H9 (cell line): Measurements from ENCODE around the gene LY6G5B. TPM values are rescaled to one million over a fixed set of nuclear protein-coding genes. Genes with fewer than 3 reads are reported as not detected.

Source experiments
- DNase-seq: peaks from one replicate; pipeline ENCODE4 v3.0.0-alpha.2; 2017
- H2AFZ ChIP-seq: one replicate; pipeline ENCODE4 v1.6.1; 2013; ENCODE audit warnings: mild to moderate bottlenecking, low read length, control low read depth, moderate library complexity
- H2AK5ac ChIP-seq: 2 replicates; pipeline ENCODE4 v1.6.1; 2013; ENCODE audit warnings: low read length, control low read depth, mixed read lengths; ENCODE audit not compliant: insufficient read length
- H2BK120ac ChIP-seq: one replicate; pipeline ENCODE4 v1.6.1; 2013; ENCODE audit warnings: low read depth, mild to moderate bottlenecking, low read length, control low read depth, inconsistent platforms; ENCODE audit not compliant: poor library complexity, severe bottlenecking
- H2BK12ac ChIP-seq: 2 replicates; pipeline ENCODE4 v1.6.1; 2013; ENCODE audit warnings: low read length, control low read depth, mixed read lengths, low read depth; ENCODE audit not compliant: insufficient read length
- H2BK15ac ChIP-seq: 2 replicates; pipeline ENCODE4 v1.6.1; 2013; ENCODE audit warnings: low read depth, low read length, control low read depth
- H2BK20ac ChIP-seq: one replicate; pipeline ENCODE4 v1.6.1; 2013; ENCODE audit warnings: low read depth, mild to moderate bottlenecking, low read length, control low read depth, inconsistent platforms; ENCODE audit not compliant: poor library complexity, severe bottlenecking
- H2BK5ac ChIP-seq: 2 replicates; pipeline ENCODE4 v1.6.1; 2013; ENCODE audit warnings: low read length, control low read depth, mixed read lengths; ENCODE audit not compliant: insufficient read length
- H3K14ac ChIP-seq: 2 replicates; pipeline ENCODE4 v1.6.1; 2013; ENCODE audit warnings: low read length, control low read depth; ENCODE audit not compliant: insufficient read depth
- H3K18ac ChIP-seq: 2 replicates; pipeline ENCODE4 v1.6.1; 2013; ENCODE audit warnings: low read depth, mild to moderate bottlenecking, mixed read lengths, low read length, control low read depth; ENCODE audit not compliant: insufficient read length
- H3K23ac ChIP-seq: 2 replicates; pipeline ENCODE4 v1.6.1; 2013; ENCODE audit warnings: low read length, control low read depth, mixed read lengths, low read depth; ENCODE audit not compliant: insufficient read length
- H3K23me2 ChIP-seq: 2 replicates; pipeline ENCODE4 v1.6.1; 2013; ENCODE audit warnings: low read depth, mild to moderate bottlenecking, mixed read lengths, low read length, control low read depth; ENCODE audit not compliant: insufficient read length, poor library complexity, severe bottlenecking
- H3K27ac ChIP-seq: 2 replicates; pipeline ENCODE4 v1.5.1; 2013; ENCODE audit warnings: low read length, control low read depth, mixed read lengths, low read depth; ENCODE audit not compliant: insufficient read length
- H3K27me3 ChIP-seq: 2 replicates; pipeline ENCODE4 v1.6.1; 2013; ENCODE audit warnings: low read length, control low read depth, inconsistent platforms; ENCODE audit not compliant: insufficient read depth
- H3K4ac ChIP-seq: 2 replicates; pipeline ENCODE4 v1.6.1; 2013; ENCODE audit warnings: low read depth, mild to moderate bottlenecking, control low read depth, inconsistent platforms, low read length, moderate library complexity
- H3K4me1 ChIP-seq: 2 replicates; pipeline ENCODE4 v1.6.1; 2013; ENCODE audit warnings: low read length, control low read depth, inconsistent platforms; ENCODE audit not compliant: insufficient read depth
- H3K4me2 ChIP-seq: 2 replicates; pipeline ENCODE4 v1.6.1; 2013; ENCODE audit warnings: low read length, control low read depth, mixed read lengths; ENCODE audit not compliant: insufficient read length, insufficient read depth
- H3K56ac ChIP-seq: 2 replicates; pipeline ENCODE4 v1.6.1; 2013; ENCODE audit warnings: low read depth, mild to moderate bottlenecking, mixed read lengths, low read length, control low read depth; ENCODE audit not compliant: insufficient read length
- H3K79me1 ChIP-seq: 2 replicates; pipeline ENCODE4 v1.6.1; 2013; ENCODE audit warnings: low read depth, mild to moderate bottlenecking, moderate library complexity, low read length, control low read depth, inconsistent platforms; ENCODE audit not compliant: insufficient read depth, poor library complexity, severe bottlenecking
- H3K79me2 ChIP-seq: 2 replicates; pipeline ENCODE4 v1.6.1; 2013; ENCODE audit warnings: low read length, control low read depth, inconsistent platforms; ENCODE audit not compliant: insufficient read depth
- H3K9ac ChIP-seq: 2 replicates; pipeline ENCODE4 v1.6.1; 2013; ENCODE audit warnings: low read length, control low read depth, mixed read lengths; ENCODE audit not compliant: insufficient read length; ENCODE audit errors: extremely low read depth
- H3K9me3 ChIP-seq: one replicate; pipeline ENCODE4 v1.6.1; 2013; ENCODE audit warnings: low read depth, low read length, inconsistent platforms; ENCODE audit not compliant: control insufficient read depth
- H3T11ph ChIP-seq: one replicate; pipeline ENCODE4 v1.6.1; 2013; ENCODE audit warnings: mild to moderate bottlenecking, low read length, control low read depth, inconsistent platforms
- H4K20me1 ChIP-seq: one replicate; pipeline ENCODE4 v1.6.1; 2013; ENCODE audit not compliant: control insufficient read depth, insufficient read length, insufficient read depth
- H4K5ac ChIP-seq: 2 replicates; pipeline ENCODE4 v1.6.1; 2013; ENCODE audit warnings: low read depth, mild to moderate bottlenecking, mixed read lengths, low read length, control low read depth; ENCODE audit not compliant: insufficient read length
- H4K8ac ChIP-seq: replicated peaks from 2 replicates; pipeline ENCODE4 v1.6.1; 2013; ENCODE audit warnings: low read length, control low read depth, mixed read lengths, low read depth; ENCODE audit not compliant: insufficient read length
- H4K91ac ChIP-seq: 2 replicates; pipeline ENCODE4 v1.6.1; 2013; ENCODE audit warnings: low read depth, mild to moderate bottlenecking, moderate library complexity, mixed read lengths, low read length, control low read depth; ENCODE audit not compliant: insufficient read length
- H3K27ac Mint-ChIP-seq, 3 experiments: 2 replicates in 2 of 3; 3 replicates in 1 of 3; pipeline ENCODE4 v1.8.0; 2020 to 2021; ENCODE audit warnings: mixed read lengths in 3 of 3, mild to moderate bottlenecking in 1 of 3, moderate library complexity in 1 of 3
- H3K27me3 Mint-ChIP-seq: 2 replicates; pipeline ENCODE4 v1.8.0; 2021; ENCODE audit warnings: low read depth, mild to moderate bottlenecking, moderate library complexity, mixed read lengths
- H3K36me3 Mint-ChIP-seq, 3 experiments: 2 replicates in 2 of 3; 3 replicates in 1 of 3; pipeline ENCODE4 v1.8.0; 2020 to 2021; ENCODE audit warnings: low read depth in 3 of 3, mixed read lengths in 3 of 3; ENCODE audit not compliant: insufficient read depth in 1 of 3
- H3K4me1 Mint-ChIP-seq, 2 experiments: 2 replicates each; pipeline ENCODE4 v1.8.0; 2020; ENCODE audit warnings: mixed read lengths in 2 of 2
- H3K4me3 Mint-ChIP-seq, 2 experiments: 2 replicates in 1 of 2; 3 replicates in 1 of 2; pipeline ENCODE4 v1.8.0; 2020 to 2021; ENCODE audit warnings: mild to moderate bottlenecking in 2 of 2, mixed read lengths in 2 of 2, moderate library complexity in 1 of 2
- H3K9me3 Mint-ChIP-seq, 2 experiments: 2 replicates in 1 of 2; 3 replicates in 1 of 2; pipeline ENCODE4 v1.8.0; 2020; ENCODE audit warnings: mild to moderate bottlenecking in 2 of 2, mixed read lengths in 2 of 2, moderate library complexity in 1 of 2
- CTCF ChIP-seq: fragments of 200-600 bp; sonication (generic); conservative IDR thresholded peaks from 3 replicates; pipeline ENCODE4 v1.8.0; 2021; ENCODE audit warnings: antibody characterized with exemption, mild to moderate bottlenecking
- WGBS: extraction: QIAGEN DNeasy Blood & Tissue Kit; methylation state at CpG from one replicate; pipeline ENCODE4 v1.1.7; 2013; ENCODE audit warnings: missing lambda C conversion rate, low lambda C conversion rate, mixed read lengths; ENCODE audit not compliant: insufficient read length; ENCODE audit errors: extremely low coverage; 5-methylcytosine and 5-hydroxymethylcytosine counted together
- total RNA-seq: library from RNA; stranded (reverse); gene quantifications from 2 replicates; pipeline ENCODE4 v1.2.1, GENCODE V29; 2021

LY6G5B gene
- total RNA-seq, 1 experiment from 2014 or later, result 21.6 TPM

- H3K27ac ChIP-seq, result no peak within 1 kb of the TSS
- Mint-ChIP-seq H3K4me3 (peak within 1 kb of the TSS in 1 of 2 experiments; percentile 60; a peak in 3 of 5 replicates), H3K27me3 (peaks cover 8% of the 10 kb centered on the region), H3K36me3 (no peaks in the 10 kb centered on the region), H3K27ac (peak within 1 kb of the TSS; percentile 81 to 95 (median 81)), H3K4me1 (peaks cover 50 to 63% of the 10 kb centered on the region in 2 experiments), H3K9me3 (no peaks in the 10 kb centered on the region)
- H2AFZ ChIP-seq, result no peak within 1 kb of the TSS
- no peak within 1 kb of the TSS for H3K9ac ChIP-seq
- H3K79me2 ChIP-seq, result no peaks in the 10 kb centered on the region
- no peak within 1 kb of the TSS for H2BK15ac ChIP-seq
- H3K18ac ChIP-seq, result no peak within 1 kb of the TSS
- no peaks in the 10 kb centered on the region for H3K23me2 ChIP-seq
- WGBS, result no CpG with 5 or more reads among the region's 16 CpGs
- no peak within 1 kb of the TSS for H2BK5ac ChIP-seq
- no peaks in the 10 kb centered on the region for H3K27me3 ChIP-seq
- peak; percentile 44 for DNase-seq
- no peak within 1 kb of the TSS for H2BK20ac ChIP-seq
- H4K91ac ChIP-seq, result no peak within 1 kb of the TSS
- H3K14ac ChIP-seq, result no peak within 1 kb of the TSS
- no peaks in the 10 kb centered on the region for H4K20me1 ChIP-seq
- no peak within 1 kb of the TSS for H3T11ph ChIP-seq
- no peaks in the 10 kb centered on the region for H3K79me1 ChIP-seq
- no peak within 1 kb of the TSS for H2AK5ac ChIP-seq
- no peak within 1 kb of the TSS for H2BK120ac ChIP-seq
- H3K4me1 ChIP-seq, result peaks cover 10% of the 10 kb centered on the region; the same call in 1 of the 2 replicates
- no peak within 1 kb of the TSS for H4K8ac ChIP-seq
- no peak within 1 kb of the TSS for H3K4me2 ChIP-seq
- H2BK12ac ChIP-seq, result no peak within 1 kb of the TSS
- no peak within 1 kb of the TSS for H3K23ac ChIP-seq
- H3K4ac ChIP-seq, result no peak within 1 kb of the TSS
- H4K5ac ChIP-seq, result no peak within 1 kb of the TSS
- TF ChIP-seq CTCF, result no peak
- H3K56ac ChIP-seq, result no peak within 1 kb of the TSS
- no peaks in the 10 kb centered on the region for H3K9me3 ChIP-seq
These were observed 45.5 kb downstream of the LY6G5B start, which contains the start of gene LY6G6D for GRCh38 chr6:31715022-31715958. TSS of gene LY6G6D (plus strand) at chr6:31715348. CDS start at chr6:31715356, 8 bp downstream.
